KMS-11 (cell line): ENCODE results near the gene ASB2.

Experiments
- H2AFZ ChIP-seq: fragments of 200-600 bp; sonication (generic); 2 replicates; pipeline ENCODE4 v1.6.1; 2016; ENCODE audit warnings: antibody characterized with exemption, mixed run types, low read depth
- H3K27ac ChIP-seq: fragments of 200-600 bp; sonication (generic); 2 replicates; pipeline ENCODE4 v1.6.1; 2016; ENCODE audit warnings: mild to moderate bottlenecking, mixed run types
- H3K27me3 ChIP-seq: fragments of 200-600 bp; sonication (generic); 2 replicates; pipeline ENCODE4 v1.6.1; 2017; ENCODE audit warnings: mild to moderate bottlenecking, low read depth, mixed run types, moderate library complexity; ENCODE audit not compliant: insufficient read depth
- H3K36me3 ChIP-seq: fragments of 200-600 bp; sonication (generic); 2 replicates; pipeline ENCODE4 v1.6.1; 2017; ENCODE audit warnings: mild to moderate bottlenecking, mixed run types; ENCODE audit not compliant: insufficient read depth
- H3K4me1 ChIP-seq: fragments of 200-600 bp; sonication (generic); 2 replicates; pipeline ENCODE4 v1.6.1; 2016; ENCODE audit warnings: mild to moderate bottlenecking, low read depth, mixed run types; ENCODE audit not compliant: poor library complexity, severe bottlenecking
- H3K4me2 ChIP-seq: fragments of 200-600 bp; sonication (generic); 2 replicates; pipeline ENCODE4 v1.7.0; 2016; ENCODE audit warnings: mild to moderate bottlenecking, mixed run types
- H3K4me3 ChIP-seq: fragments of 200-600 bp; sonication (generic); IDR thresholded peaks from 2 replicates; pipeline ENCODE4 v1.6.1; 2017; ENCODE audit warnings: low read depth, low read length, mixed read lengths; ENCODE audit not compliant: insufficient read depth
- H3K79me2 ChIP-seq: fragments of 200-600 bp; sonication (generic); 2 replicates; pipeline ENCODE4 v1.6.1; 2016; ENCODE audit warnings: low read depth, mixed run types; ENCODE audit not compliant: insufficient read depth
- H3K9ac ChIP-seq: fragments of 200-600 bp; sonication (generic); 2 replicates; pipeline ENCODE4 v1.6.1; 2016; ENCODE audit warnings: mild to moderate bottlenecking, mixed run types
- H4K20me1 ChIP-seq: fragments of 200-600 bp; sonication (generic); 2 replicates; pipeline ENCODE4 v1.6.1; 2016; ENCODE audit warnings: mild to moderate bottlenecking, mixed run types; ENCODE audit not compliant: insufficient read depth
- CTCF ChIP-seq: fragments of 200-600 bp; sonication (generic); conservative IDR thresholded peaks from 2 replicates; pipeline ENCODE4 v1.6.1; 2017; ENCODE audit warnings: low read depth, mild to moderate bottlenecking, antibody characterized with exemption, low read length, moderate library complexity, mixed read lengths

ASB2 gene

GRCh38 chr14:94018308-94018707 is 41.9 kb upstream of the ASB2 start:
- H4K20me1 ChIP-seq: no peaks in the 10 kb centered on the region
- no peak overlapping the region for H2AFZ ChIP-seq
- peaks cover 61% of the 10 kb centered on the region for H3K4me1 ChIP-seq
- no peak overlapping the region for H3K4me2 ChIP-seq
- H3K9ac ChIP-seq: no peak overlapping the region
- no peak overlapping the region for H3K27ac ChIP-seq
- no peaks in the 10 kb centered on the region for H3K79me2 ChIP-seq
- TF ChIP-seq CTCF: no peak
- no peaks in the 10 kb centered on the region for H3K27me3 ChIP-seq
- H3K4me3 ChIP-seq: no peak overlapping the region
- no peaks in the 10 kb centered on the region for H3K36me3 ChIP-seq

GRCh38 chr14:94016446-94016976 is 40.1 kb upstream of the ASB2 start:
- no peak overlapping the region for H3K27ac ChIP-seq
- peaks cover 59% of the 10 kb centered on the region for H3K4me1 ChIP-seq
- no peaks in the 10 kb centered on the region for H3K36me3 ChIP-seq
- H2AFZ ChIP-seq: no peak overlapping the region
- no peaks in the 10 kb centered on the region for H3K27me3 ChIP-seq
- H3K4me2 ChIP-seq: no peak overlapping the region
- H3K4me3 ChIP-seq: no peak overlapping the region
- TF ChIP-seq CTCF: no peak
- H3K79me2 ChIP-seq: no peaks in the 10 kb centered on the region
- no peak overlapping the region for H3K9ac ChIP-seq
- no peaks in the 10 kb centered on the region for H4K20me1 ChIP-seq

- Histone ChIP-seq H3K79me2 (no peaks in the 10 kb centered on the region), H4K20me1 (no peaks in the 10 kb centered on the region), H3K27me3 (no peaks in the 10 kb centered on the region), H3K36me3 (no peaks in the 10 kb centered on the region), H3K27ac (no peak overlapping the region; the same call in 1 of the 2 replicates), H3K4me3 (no peak overlapping the region), H3K4me1 (peaks cover 59% of the 10 kb centered on the region), H2AFZ (no peak overlapping the region), H3K9ac (no peak overlapping the region), H3K4me2 (no peak overlapping the region)
- no peak for TF ChIP-seq CTCF
Observed at GRCh38 chr14:94015223-94015622, 38.9 kb upstream of the ASB2 start.

- Histone ChIP-seq H2AFZ (no peak overlapping the region; the same call in 1 of the 2 replicates), H3K27me3 (no peaks in the 10 kb centered on the region), H3K36me3 (no peaks in the 10 kb centered on the region), H3K9ac (no peak overlapping the region; the same call in 1 of the 2 replicates), H3K4me1 (peaks cover 61% of the 10 kb centered on the region), H3K27ac (peak overlapping the region; percentile 48; the same call in 1 of the 2 replicates), H3K4me2 (peak overlapping the region; percentile 50), H4K20me1 (no peaks in the 10 kb centered on the region), H3K4me3 (no peak overlapping the region), H3K79me2 (no peaks in the 10 kb centered on the region)
- no peak for TF ChIP-seq CTCF
Observed at GRCh38 chr14:94014382-94014781, 38.0 kb upstream of the ASB2 start.
